ENCODE data around the gene MYO1B.

DNA sequence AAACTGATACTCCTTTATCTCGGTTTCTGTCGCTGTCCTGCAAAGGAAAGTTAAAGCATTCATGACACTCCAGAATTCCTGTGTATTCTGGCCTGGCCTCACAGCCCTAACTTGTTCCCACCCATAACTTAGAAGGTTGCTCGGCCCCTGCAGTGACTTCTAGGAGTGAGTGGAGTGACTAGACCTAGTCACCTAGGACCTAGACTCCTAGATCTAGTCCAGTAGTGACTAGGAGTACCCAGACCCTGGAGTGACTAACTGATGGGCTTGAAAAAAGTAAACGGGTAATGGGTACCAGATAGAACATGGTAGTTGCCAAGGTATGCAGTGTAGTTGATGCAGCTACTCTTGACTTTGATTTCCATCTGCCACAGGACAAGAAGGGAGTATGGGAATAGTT is 181.8 kb downstream of the MYO1B start:
- TF ChIP-seq RAD21 (conservative IDR thresholded peaks at IDR 0.05) (no peak), EP300 (conservative IDR thresholded peaks at IDR 0.05; ENCODE audit: poor library complexity, severe bottlenecking) (no peak), TAF1 (IDR thresholded peaks at IDR 0.05; ENCODE audit: low read depth) (no peak), SMC3 (conservative IDR thresholded peaks at IDR 0.05; ENCODE audit: poor library complexity) (no peak), POLR2AphosphoS5 (IDR thresholded peaks at IDR 0.05) (no peak)
- TF ChIP-seq, protein P1, sequence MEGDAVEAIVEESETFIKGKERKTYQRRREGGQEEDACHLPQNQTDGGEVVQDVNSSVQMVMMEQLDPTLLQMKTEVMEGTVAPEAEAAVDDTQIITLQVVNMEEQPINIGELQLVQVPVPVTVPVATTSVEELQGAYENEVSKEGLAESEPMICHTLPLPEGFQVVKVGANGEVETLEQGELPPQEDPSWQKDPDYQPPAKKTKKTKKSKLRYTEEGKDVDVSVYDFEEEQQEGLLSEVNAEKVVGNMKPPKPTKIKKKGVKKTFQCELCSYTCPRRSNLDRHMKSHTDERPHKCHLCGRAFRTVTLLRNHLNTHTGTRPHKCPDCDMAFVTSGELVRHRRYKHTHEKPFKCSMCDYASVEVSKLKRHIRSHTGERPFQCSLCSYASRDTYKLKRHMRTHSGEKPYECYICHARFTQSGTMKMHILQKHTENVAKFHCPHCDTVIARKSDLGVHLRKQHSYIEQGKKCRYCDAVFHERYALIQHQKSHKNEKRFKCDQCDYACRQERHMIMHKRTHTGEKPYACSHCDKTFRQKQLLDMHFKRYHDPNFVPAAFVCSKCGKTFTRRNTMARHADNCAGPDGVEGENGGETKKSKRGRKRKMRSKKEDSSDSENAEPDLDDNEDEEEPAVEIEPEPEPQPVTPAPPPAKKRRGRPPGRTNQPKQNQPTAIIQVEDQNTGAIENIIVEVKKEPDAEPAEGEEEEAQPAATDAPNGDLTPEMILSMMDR (IDR thresholded peaks at IDR 0.05; ENCODE audit: poor library complexity, severe bottlenecking): no peak
- TF ChIP-seq, protein P2, sequence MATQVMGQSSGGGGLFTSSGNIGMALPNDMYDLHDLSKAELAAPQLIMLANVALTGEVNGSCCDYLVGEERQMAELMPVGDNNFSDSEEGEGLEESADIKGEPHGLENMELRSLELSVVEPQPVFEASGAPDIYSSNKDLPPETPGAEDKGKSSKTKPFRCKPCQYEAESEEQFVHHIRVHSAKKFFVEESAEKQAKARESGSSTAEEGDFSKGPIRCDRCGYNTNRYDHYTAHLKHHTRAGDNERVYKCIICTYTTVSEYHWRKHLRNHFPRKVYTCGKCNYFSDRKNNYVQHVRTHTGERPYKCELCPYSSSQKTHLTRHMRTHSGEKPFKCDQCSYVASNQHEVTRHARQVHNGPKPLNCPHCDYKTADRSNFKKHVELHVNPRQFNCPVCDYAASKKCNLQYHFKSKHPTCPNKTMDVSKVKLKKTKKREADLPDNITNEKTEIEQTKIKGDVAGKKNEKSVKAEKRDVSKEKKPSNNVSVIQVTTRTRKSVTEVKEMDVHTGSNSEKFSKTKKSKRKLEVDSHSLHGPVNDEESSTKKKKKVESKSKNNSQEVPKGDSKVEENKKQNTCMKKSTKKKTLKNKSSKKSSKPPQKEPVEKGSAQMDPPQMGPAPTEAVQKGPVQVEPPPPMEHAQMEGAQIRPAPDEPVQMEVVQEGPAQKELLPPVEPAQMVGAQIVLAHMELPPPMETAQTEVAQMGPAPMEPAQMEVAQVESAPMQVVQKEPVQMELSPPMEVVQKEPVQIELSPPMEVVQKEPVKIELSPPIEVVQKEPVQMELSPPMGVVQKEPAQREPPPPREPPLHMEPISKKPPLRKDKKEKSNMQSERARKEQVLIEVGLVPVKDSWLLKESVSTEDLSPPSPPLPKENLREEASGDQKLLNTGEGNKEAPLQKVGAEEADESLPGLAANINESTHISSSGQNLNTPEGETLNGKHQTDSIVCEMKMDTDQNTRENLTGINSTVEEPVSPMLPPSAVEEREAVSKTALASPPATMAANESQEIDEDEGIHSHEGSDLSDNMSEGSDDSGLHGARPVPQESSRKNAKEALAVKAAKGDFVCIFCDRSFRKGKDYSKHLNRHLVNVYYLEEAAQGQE (IDR thresholded peaks at IDR 0.05; ENCODE audit: borderline replicate concordance): no peak
